ENCODE measurements around the gene AKAP13. TPM values are rescaled to one million over a fixed set of nuclear protein-coding genes. Genes with fewer than 3 reads are reported as not detected.
A peak's percentile ranks its signal among the peaks of the same experiment; 100 is the strongest.

The AKAP13 gene
- total and polyA plus RNA-seq, 2 donors (not counting 1 experiment from before 2014, with no cell fraction given), result 73.8 to 358 TPM

GRCh38 chr15:85504749-85505676, 124.6 kb downstream of the AKAP13 start:
- Histone ChIP-seq H3K4me2 (replicated peaks; ENCODE audit: low read depth, low read length, poor library complexity, severe bottlenecking) (no peak overlapping the region), H3K79me2 (ENCODE audit: control insufficient read depth, insufficient read depth, low read length) (peaks cover 90% of the 10 kb centered on the region), H3K27me3 (replicated peaks in 1 of 4; ENCODE audit: control extremely low read depth in 1 of 4, control insufficient read depth in 3 of 4, insufficient read depth in 4 of 4, low read length in 3 of 4) (no peaks in the 10 kb centered on the region), H2AFZ (ENCODE audit: insufficient read depth, low read depth, low read length, poor library complexity, severe bottlenecking) (no peak overlapping the region), H3K36me3 (replicated peaks in 1 of 2; ENCODE audit: control extremely low read depth in 1 of 2, control insufficient read depth in 1 of 2, extremely low read depth in 1 of 2, insufficient read depth in 2 of 2, low read length in 1 of 2) (peaks cover 2 to 6% of the 10 kb centered on the region in 2 experiments), H3K4me3 (ENCODE audit: control extremely low read depth in 1 of 5, extremely low read depth in 1 of 5, insufficient read depth in 1 of 5, low read depth in 2 of 5, low read length in 4 of 5) (no peak overlapping the region), H4K20me1 (ENCODE audit: control insufficient read depth, insufficient read depth, low read length, poor library complexity, severe bottlenecking) (peaks cover 88% of the 10 kb centered on the region), H3K9ac (ENCODE audit: low read length) (no peak overlapping the region), H3K27ac (ENCODE audit: low read length in 2 of 2) (peak overlapping the region in 1 of 2 donors; percentile 35), H3K9me3 (ENCODE audit: control extremely low read depth in 1 of 3, control insufficient read depth in 2 of 3, insufficient read depth in 1 of 3, low read length in 2 of 3) (no peaks in the 10 kb centered on the region), H3K4me1 (ENCODE audit: control insufficient read depth in 2 of 2, insufficient read depth in 2 of 2, low read length in 2 of 2) (peaks cover 13 to 16% of the 10 kb centered on the region in 2 donors)
- ChIA-PET POLR2A (interaction anchor here (0.6 kb wide), 1 partner anchor 109 kb away, joined by 3 read pairs; no protein-coding TSS in a partner anchor), CTCF (interaction anchor here (0.5 to 5.0 kb wide), 37 partner anchors 8 to 215 kb away, joined by 3 to 56 read pairs (median 4); no protein-coding TSS in a partner anchor)
- no peaks in the 10 kb centered on the region for H3K9me3 Mint-ChIP-seq (ENCODE audit: insufficient read depth)
- H3K4me3 Mint-ChIP-seq, result no peak overlapping the region
- WGBS (ENCODE audit: insufficient coverage), result 100% methylated on average over 4 of the region's 8 CpGs
- H3K4me1 Mint-ChIP-seq, result peaks cover 48% of the 10 kb centered on the region
- DNase-seq (peak; percentile 71), ATAC-seq (ENCODE audit: low read depth) (no peak)
- H3K27me3 Mint-ChIP-seq, result no peaks in the 10 kb centered on the region
- TF ChIP-seq CTCF (IDR thresholded peaks at IDR 0.05), result peak; percentile 74
- no peak for TF ChIP-seq EZH2 (IDR thresholded peaks at IDR 0.05; ENCODE audit: borderline replicate concordance, insufficient read depth, low read depth, low read length, poor library complexity, severe bottlenecking)
- intact Hi-C loops (cut with micrococcal nuclease), result loop anchor here (1.0 to 5.0 kb wide), 4 partner anchors 18 to 209 kb away; no protein-coding TSS in a partner anchor
- no peak overlapping the region for H3K27ac Mint-ChIP-seq

Measured in B cell (primary cell).